HEK293 (cell line): Measurements from ENCODE around the gene TIRAP.

Experiments
- CTCF ChIP-seq: fragments of 450-650 bp; formaldehyde crosslinking; IDR thresholded peaks from 2 replicates; pipeline ENCODE4 v1.5.1; 2016; ENCODE audit warnings: missing biosample characterization, missing genetic modification characterization
- ZFP3 ChIP-seq: fragments of 450-650 bp; formaldehyde crosslinking; IDR thresholded peaks from 2 replicates; pipeline ENCODE4 v1.5.1; 2016; ENCODE audit warnings: low read depth, missing biosample characterization, missing genetic modification characterization
- ZFP37 ChIP-seq: fragments of 450-650 bp; formaldehyde crosslinking; IDR thresholded peaks from 2 replicates; pipeline ENCODE4 v1.5.1; 2016; ENCODE audit warnings: missing biosample characterization, missing genetic modification characterization
- ZNF600 ChIP-seq: fragments of 450-650 bp; formaldehyde crosslinking; IDR thresholded peaks from 2 replicates; pipeline ENCODE4 v1.5.1; 2016; ENCODE audit warnings: missing biosample characterization, missing genetic modification characterization
- TF ChIP-seq, protein P1 (sequence below): fragments of 450-650 bp; formaldehyde crosslinking; IDR thresholded peaks from 2 replicates; pipeline ENCODE4 v1.5.1; 2016; ENCODE audit warnings: missing biosample characterization, missing genetic modification characterization

- TF ChIP-seq CTCF (no peak), ZFP37 (tag by site-specific recombination) (no peak), ZFP3 (tag by site-specific recombination) (no peak), ZNF600 (no peak)
- TF ChIP-seq, protein P1, sequence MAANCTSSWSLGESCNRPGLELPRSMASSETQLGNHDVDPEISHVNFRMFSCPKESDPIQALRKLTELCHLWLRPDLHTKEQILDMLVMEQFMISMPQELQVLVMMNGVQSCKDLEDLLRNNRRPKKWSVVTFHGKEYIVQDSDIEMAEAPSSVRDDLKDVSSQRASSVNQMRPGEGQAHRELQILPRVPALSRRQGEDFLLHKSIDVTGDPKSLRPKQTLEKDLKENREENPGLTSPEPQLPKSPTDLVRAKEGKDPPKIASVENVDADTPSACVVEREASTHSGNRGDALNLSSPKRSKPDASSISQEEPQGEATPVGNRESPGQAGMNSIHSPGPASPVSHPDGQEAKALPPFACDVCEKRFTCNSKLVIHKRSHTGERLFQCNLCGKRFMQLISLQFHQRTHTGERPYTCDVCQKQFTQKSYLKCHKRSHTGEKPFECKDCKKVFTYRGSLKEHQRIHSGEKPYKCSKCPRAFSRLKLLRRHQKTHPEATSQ (tag by site-specific recombination) = no peak
These were observed 26.7 kb upstream of the TIRAP start for GRCh38 chr11:126256216-126256615.
